LNCaP clone FGC (cell line): ENCODE measurements around the gene RALGAPA2.

Experiments
- DNase-seq: peaks from one replicate; pipeline ENCODE4 v3.0.0-alpha.2; 2011; ENCODE audit warnings: low read depth
- H3K4me3 ChIP-seq: 2 replicates; pipeline ENCODE4 v1.5.1; 2011; ENCODE audit warnings: mild to moderate bottlenecking, low read depth, low read length, control low read depth
- CTCF ChIP-seq: IDR thresholded peaks from 2 replicates; pipeline ENCODE4 v1.5.1; 2012; ENCODE audit warnings: mild to moderate bottlenecking; ENCODE audit not compliant: control insufficient read depth, insufficient read depth; ENCODE audit errors: extremely low read depth

Gene RALGAPA2

GRCh38 chr20:20401991-20402390 is 310.5 kb downstream of the RALGAPA2 start:
- DNase-seq = no peak
- TF ChIP-seq CTCF = no peak
- H3K4me3 ChIP-seq = no peak overlapping the region

- DNase-seq = no peak
- no peak for TF ChIP-seq CTCF
- H3K4me3 ChIP-seq = no peak overlapping the region
Observed at GRCh38 chr20:20399531-20400500, 312.6 kb downstream of the RALGAPA2 start.

GRCh38 chr20:20398123-20398522 is 314.3 kb downstream of the RALGAPA2 start:
- DNase-seq = no peak
- no peak for TF ChIP-seq CTCF
- no peak overlapping the region for H3K4me3 ChIP-seq

- no peak for DNase-seq
- TF ChIP-seq CTCF = no peak
- H3K4me3 ChIP-seq = no peak overlapping the region
Observed at GRCh38 chr20:20396794-20397193, 315.6 kb downstream of the RALGAPA2 start.

- no peak for TF ChIP-seq CTCF
- no peak for DNase-seq
- no peak overlapping the region for H3K4me3 ChIP-seq
Observed at GRCh38 chr20:20395903-20396568, 316.4 kb downstream of the RALGAPA2 start.

- no peak for TF ChIP-seq CTCF
- DNase-seq = no peak
- no peak overlapping the region for H3K4me3 ChIP-seq
Observed at GRCh38 chr20:20395087-20395486, 317.4 kb downstream of the RALGAPA2 start.
